Measurements from ENCODE around the gene NTN3.
"Not testable (repeated sequence)": the region's sequence is repeated elsewhere in the genome, so short reads cannot be mapped to it uniquely, and the experiment has no call there.

NTN3 gene

GRCh38 chr16:2471016-2471652 lies at the start of gene NTN3:
NTN3 (plus strand) TSS chr16:2471297; CDS start chr16:2471702, 405 bp downstream.
- no peak for DNase-seq

DNA sequence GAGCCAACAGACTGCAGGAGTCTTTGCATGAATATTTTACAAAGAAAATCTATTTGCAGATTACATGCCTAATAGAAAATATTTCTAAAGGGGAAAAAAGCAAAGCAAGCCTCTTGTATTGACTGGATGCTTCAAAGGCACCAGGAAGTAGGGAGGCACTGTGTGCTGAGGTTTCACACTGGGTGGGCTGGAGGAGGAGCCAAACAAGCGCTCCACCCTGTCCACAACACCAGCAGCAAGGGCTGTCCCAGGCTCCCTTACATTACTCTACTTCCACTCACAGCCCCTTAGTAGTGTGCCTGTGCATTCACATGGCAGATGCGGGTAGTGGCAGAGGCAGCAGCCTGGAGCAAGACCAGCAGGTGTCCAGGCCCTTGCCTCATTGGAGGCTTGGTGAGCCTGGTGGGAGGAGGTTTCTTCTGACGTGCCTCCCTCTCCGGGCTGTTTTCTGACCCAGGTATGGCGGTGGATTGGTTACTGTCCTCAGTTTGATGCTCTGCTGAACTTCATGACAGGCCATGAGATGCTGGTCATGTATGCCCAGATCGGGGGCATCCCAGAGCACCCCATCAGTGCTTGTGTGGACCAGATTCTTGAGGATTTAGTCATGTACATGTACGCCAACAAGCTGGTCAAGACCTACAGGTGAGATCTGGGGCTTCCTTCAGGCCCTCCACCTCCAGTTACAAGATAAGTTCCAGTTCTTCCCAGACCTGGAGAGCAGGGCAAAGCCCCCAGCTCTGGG lies 48.8 kb upstream of the NTN3 start:
- DNase-seq: no peak

- DNase-seq: no peak
Observed at GRCh38 chr16:2424061-2425007, 46.8 kb upstream of the NTN3 start.

- DNase-seq: no peak
Observed at GRCh38 chr16:2425008-2425518, 46.0 kb upstream of the NTN3 start.

DNA sequence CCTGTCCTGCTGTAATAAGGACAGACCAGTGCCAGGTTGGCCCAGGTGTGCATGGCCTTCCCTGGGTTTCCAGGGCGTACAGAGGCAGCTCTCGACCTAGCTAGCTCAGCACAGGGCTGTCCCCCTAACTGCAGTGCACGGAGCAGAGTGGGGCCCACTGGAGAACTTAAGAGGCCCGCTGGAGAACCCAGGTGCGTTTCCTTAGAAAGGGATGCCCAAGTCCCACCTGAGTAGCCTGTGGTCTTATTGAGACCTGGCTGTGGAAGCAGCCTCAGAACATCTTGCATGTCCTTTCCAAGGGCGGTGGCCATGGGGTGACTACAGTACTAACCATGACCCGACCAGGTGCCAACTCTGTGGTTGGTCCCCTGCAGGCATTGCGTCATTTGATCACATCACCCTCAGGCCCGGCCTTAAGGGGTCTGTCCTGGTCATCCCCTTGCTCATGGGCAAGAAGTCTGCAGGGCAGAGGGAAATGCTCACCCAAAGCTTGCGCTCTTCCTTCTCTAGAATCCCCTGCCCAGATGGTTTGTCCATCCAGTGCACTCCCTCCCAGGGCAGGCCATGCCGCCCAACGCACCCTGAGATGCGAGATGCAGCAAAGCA lies 45.2 kb upstream of the NTN3 start:
- no peak for DNase-seq

DNA sequence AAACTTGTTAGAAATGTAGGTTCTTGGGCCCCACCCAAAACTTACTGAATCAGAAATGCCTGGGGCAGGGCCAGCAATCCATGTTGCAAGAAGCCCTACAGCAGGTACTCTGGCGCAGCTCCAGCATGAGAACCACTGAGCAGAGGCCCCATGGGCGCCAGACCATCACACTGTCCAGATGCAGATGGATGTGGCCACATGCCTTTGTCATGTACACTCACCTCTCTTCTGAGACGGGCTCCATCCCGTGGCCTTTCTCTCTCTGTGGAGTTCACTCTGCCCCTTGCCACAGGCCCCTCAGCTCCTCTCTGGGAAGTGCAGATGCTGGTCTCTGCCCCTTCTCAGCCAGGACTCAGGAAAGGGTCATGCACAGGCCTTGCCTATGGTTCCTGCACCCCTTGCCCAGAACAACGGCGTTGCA lies 44.1 kb upstream of the NTN3 start:
- DNase-seq: no peak

DNA sequence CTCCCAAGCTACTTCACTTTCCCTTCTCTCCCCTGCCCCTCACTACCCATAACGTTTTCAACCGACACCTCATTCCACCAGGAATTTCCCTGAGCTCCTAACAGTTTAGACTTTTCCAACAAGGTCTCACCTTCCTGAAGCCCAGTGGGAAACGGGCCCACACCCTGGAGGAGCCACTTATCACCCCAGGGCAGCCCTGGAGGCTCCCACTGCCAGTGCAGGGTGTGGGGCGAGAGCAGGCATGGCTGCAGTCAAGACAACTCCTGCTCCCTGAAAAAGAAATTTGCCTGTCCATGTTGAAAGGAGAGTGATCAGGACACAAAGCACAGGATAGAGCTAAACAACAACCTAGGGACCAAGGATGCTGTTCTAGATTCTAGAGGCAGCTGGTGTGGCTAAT lies 43.6 kb upstream of the NTN3 start:
- DNase-seq: no peak

- peak; percentile 11 for DNase-seq
Observed at GRCh38 chr16:2428051-2428783, 42.9 kb upstream of the NTN3 start.

DNA sequence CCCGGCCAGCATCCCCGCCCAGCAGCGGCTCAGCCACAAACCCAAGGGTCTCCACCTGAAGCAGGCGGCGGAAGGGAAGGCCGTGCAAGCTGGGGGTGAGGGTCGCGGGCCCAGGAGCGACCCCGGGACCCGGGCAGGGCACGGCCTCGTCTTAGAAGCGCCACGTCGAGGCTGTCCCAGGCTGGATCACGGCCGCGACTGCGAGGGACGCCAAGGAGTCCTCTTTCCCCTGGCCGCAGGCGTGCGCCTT lies 42.4 kb upstream of the NTN3 start:
- no peak for DNase-seq

GRCh38 chr16:2429034-2429770 lies 41.9 kb upstream of the NTN3 start, which contains the start of gene CCNF:
CCNF (plus strand) TSS chr16:2429447; CDS start chr16:2429482, 35 bp downstream.
- peak; percentile 98 for DNase-seq

DNA sequence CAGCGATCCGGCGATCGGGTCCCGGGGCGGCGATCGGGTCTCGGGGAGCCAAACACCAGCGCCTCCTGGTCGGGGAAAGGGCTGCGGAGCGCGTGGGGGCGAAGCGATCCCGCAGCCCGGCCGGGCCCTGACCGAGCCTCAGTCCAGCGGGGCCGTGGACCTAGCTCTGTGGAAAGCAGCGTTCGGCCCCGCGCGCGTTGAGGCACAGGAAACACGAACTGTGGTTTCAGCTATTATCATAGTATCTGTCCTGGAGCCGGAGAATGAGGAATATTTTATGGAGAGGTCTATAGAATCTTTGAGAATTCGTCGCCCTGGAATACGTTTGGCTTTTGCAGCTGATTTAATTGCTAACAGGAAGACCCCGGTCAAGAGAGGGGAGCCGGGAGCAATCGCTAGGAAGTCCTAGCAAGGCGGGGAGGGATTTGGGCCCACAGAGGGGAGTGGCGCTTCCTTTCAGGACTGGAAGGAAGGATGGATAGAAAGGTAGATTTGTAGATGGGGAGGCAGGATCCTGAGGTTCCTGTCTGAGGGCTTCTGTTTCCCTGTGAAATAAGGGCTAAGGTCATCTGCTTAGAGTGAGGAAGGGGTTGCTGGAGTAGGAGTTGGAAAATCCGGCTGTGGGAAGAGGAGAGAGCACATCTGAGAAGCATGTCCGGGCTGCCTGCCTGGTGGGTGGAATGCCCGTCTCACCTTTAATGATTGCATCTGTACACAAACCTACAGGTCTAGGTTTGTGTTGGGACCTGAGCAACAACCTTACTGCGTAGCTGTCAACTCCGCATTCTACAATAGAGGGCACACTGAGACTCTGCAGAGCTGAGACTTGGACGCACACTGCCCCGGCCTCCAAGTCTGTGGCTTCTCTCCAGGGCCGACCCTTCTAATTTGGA lies 41.1 kb upstream of the NTN3 start:
- DNase-seq: no peak

DNA sequence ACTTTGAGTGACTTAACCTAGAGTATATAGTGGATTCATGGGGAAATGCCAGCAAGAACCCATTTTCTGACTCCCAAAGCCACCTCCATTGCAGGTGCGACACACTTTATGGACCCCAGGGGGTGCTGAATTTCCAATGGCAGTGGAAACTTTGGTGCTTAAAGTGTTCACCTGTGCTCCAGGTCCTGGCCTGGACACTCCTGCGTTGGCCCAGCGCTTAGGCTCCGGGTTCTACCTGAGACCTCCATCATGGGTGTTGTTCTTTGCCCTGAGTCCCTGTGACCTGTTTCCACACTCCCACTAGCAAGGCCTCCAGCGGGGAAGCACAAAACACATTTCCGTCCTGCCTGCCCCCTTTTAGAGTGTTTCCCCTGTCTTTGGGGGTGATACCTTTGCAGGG lies 38.8 kb upstream of the NTN3 start:
- DNase-seq: no peak

- DNase-seq: no peak
Observed at GRCh38 chr16:2432801-2433505, 38.1 kb upstream of the NTN3 start.

DNA sequence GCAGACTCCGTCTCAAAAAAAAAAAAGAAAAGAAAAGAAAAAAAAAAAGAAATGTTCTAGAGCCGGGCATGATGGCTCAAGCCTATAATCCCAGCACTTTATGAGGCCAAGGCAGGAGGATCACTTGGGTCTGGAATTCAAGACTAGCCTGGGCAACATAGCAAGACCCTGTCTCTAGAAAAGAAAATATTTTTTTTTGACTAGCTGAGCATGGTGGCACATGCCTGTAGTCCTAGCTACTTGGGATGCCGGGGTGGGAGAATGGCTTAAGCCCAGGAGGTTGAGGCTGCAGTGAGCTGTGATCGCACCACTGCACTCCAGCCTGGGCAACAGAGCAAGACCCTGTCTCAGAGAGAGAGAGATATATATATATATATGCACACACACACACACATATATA lies 35.9 kb upstream of the NTN3 start:
- not testable (repeated sequence) for DNase-seq

GRCh38 chr16:2436110-2436509 lies 35.0 kb upstream of the NTN3 start:
- no peak for DNase-seq

DNA sequence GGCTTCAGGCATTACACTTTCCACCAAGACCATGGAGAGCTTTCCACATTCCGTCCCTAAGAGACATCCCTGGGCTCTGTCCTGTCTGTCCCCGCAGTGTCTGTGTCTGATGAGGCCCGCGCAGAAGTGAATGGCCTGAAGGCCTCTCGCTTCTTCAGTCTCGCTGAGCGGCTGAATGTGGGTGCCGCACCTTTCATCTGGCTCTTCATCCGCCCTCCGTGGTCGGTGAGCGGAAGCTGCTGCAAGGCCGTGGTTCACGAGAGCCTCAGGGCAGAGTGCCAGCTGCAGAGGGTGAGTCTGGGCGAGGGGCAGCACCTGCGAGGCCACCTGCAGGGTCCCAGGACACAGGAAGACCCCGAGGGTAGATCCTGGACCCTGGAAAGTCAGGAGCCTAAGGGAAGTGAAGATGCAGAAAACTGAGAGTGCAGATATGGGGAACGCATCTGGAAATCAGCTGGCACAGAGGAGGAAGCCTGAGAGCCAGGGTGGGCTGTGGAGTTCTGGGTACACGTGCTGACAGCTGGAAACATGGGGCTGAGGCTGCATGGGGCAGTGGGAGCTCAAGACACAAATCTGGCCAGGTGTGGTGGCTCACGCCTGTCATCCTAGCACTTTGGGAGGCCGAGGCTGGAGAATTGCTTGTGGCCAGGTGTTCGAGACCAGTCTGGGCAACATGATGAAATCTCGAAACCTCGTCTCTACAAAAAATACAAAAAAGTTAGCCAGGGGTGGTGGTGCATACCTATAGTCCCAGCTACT lies 33.9 kb upstream of the NTN3 start:
- no peak for DNase-seq

DNA sequence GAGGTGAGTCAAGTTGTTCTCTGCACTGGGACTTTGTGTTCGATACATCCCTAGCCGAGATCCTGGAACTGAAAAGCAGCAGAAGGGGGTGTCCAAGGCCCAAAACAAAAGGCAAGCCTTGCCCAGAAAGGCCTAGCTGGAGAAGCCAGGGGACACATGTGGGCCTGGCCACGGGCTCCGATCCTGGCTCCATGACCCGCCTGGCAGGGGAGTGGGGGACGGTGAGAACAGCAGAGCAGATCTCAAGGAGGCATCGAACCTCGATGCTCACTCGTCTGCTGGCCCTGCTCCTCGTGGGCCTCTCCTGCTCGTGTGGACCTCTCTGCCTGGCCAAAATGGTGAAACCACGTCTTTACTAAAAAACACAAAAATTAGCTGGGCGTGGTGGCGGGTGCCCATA lies 33.0 kb upstream of the NTN3 start:
- DNase-seq: no peak

DNA sequence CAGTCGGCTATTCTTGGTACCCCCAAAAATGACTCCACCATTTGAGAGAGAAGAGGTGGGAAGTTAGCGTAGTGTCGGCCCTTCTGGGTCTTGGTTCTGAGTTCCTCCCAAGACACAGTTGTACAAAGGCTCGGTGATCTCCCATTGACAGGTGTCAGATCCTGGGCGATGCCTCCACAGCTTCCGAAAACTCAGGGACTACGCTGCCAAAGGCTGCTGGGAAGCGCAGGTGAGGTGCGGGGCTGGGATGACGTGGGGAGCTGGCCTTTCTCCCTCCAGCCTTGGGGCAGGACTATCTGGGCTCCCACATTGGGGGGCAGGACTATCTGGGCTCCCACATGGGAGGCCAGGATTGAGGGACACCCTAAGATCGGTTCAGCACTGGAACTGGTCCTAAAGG lies 31.5 kb upstream of the NTN3 start:
- no peak for DNase-seq

Measured in activated CD4-positive, alpha-beta T cell treated with anti-CD3 and anti-CD28 coated beads, Interleukin-2, amount 50 U/mL, for 1 hour (primary cell).